Measurements from ENCODE around the gene PKD1L1.
A peak's percentile ranks its signal among the peaks of the same experiment; 100 is the strongest.
"Not testable (repeated sequence)": the region's sequence is repeated elsewhere in the genome, so short reads cannot be mapped to it uniquely, and the experiment has no call there.

The PKD1L1 gene

GRCh38 chr7:47948141-47948790 lies at the start of gene PKD1L1:
PKD1L1 (minus strand) TSS chr7:47948466; CDS start chr7:47948440, 26 bp downstream.
- no peak for DNase-seq

- DNase-seq, result no peak
Observed at GRCh38 chr7:47992446-47992845, 44.2 kb upstream of the PKD1L1 start.

- no peak for DNase-seq
Observed at GRCh38 chr7:47991741-47992311, 43.6 kb upstream of the PKD1L1 start.

- DNase-seq, result no peak
Observed at GRCh38 chr7:47991270-47991669, 43.0 kb upstream of the PKD1L1 start.

- DNase-seq, result no peak
Observed at GRCh38 chr7:47990592-47990991, 42.3 kb upstream of the PKD1L1 start.

- not testable (repeated sequence) for DNase-seq
Observed at GRCh38 chr7:47989607-47990400, 41.5 kb upstream of the PKD1L1 start.

GRCh38 chr7:47988496-47989386 lies 40.5 kb upstream of the PKD1L1 start:
- DNase-seq, result no peak

GRCh38 chr7:47982610-47983009 lies 34.3 kb upstream of the PKD1L1 start:
- DNase-seq, result no peak

GRCh38 chr7:47980648-47981047 lies 32.4 kb upstream of the PKD1L1 start:
- not testable (repeated sequence) for DNase-seq

GRCh38 chr7:47979832-47980181 lies 31.5 kb upstream of the PKD1L1 start:
- no peak for DNase-seq

- DNase-seq, result peak; percentile 84 to 87
Observed at GRCh38 chr7:47979145-47979831, 31.0 kb upstream of the PKD1L1 start, which contains the start of gene HUS1. HUS1 (minus strand) TSS chr7:47979615; CDS start chr7:47979519, 96 bp downstream.

GRCh38 chr7:47978790-47979144 lies 30.5 kb upstream of the PKD1L1 start:
- DNase-seq, result no peak

- no peak for DNase-seq
Observed at GRCh38 chr7:47973739-47974138, 25.5 kb upstream of the PKD1L1 start.

- no peak for DNase-seq
Observed at GRCh38 chr7:47970761-47971160, 22.5 kb upstream of the PKD1L1 start.

GRCh38 chr7:47968847-47969774 lies 20.8 kb upstream of the PKD1L1 start:
- DNase-seq, result no peak

- no peak for DNase-seq
Observed at GRCh38 chr7:47967708-47968107, 19.4 kb upstream of the PKD1L1 start.

- no peak for DNase-seq
Observed at GRCh38 chr7:47967123-47967522, 18.9 kb upstream of the PKD1L1 start.

- DNase-seq, result no peak
Observed at GRCh38 chr7:47965456-47965855, 17.2 kb upstream of the PKD1L1 start.

- no peak for DNase-seq
Observed at GRCh38 chr7:47962262-47962661, 14.0 kb upstream of the PKD1L1 start.

- no peak for DNase-seq
Observed at GRCh38 chr7:47957156-47957555, 8.9 kb upstream of the PKD1L1 start.

GRCh38 chr7:47956220-47956619 lies 8.0 kb upstream of the PKD1L1 start:
- no peak for DNase-seq
